Measurements from ENCODE around the gene SLC30A4. TPM values are rescaled to one million over a fixed set of nuclear protein-coding genes. Genes with fewer than 3 reads are reported as not detected.

Gene SLC30A4
- total RNA-seq, 1 donor from 2014 or later, result 7.7 TPM

DNA sequence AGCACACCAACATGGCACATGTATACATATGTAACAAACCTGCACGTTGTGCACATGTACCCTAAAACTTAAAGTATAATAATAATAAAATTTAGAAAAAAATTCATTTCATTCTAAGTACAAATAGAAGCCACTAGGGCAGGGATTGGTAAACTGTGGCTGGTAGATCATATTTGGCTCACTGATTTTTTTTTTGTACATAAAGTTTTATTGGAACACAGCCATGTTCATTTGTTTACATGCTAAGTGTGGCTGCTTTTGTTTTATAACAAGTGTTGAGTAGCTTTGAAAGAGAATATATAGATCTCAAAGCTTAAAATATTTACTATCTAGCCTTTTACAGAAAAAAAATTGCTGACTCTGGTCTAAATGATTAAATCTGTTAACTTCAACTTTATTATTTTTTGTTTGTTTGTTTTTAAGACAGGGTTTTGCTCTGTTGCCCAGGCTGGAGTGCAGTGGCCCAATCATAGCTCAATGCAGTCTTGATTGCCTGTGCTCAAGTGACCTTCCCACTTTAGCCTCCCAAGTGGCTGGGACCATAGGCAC is 32.8 kb downstream of the SLC30A4 start:
- Mint-ChIP-seq H3K36me3 (ENCODE audit: insufficient read depth) (peaks cover 1% of the 10 kb centered on the region), H3K27ac (no peak overlapping the region), H3K27me3 (no peaks in the 10 kb centered on the region), H3K4me1 (ENCODE audit: low read depth) (no peaks in the 10 kb centered on the region), H3K9me3 (ENCODE audit: low read depth) (no peaks in the 10 kb centered on the region), H3K4me3 (ENCODE audit: low read depth) (no peak overlapping the region)
- TF ChIP-seq, protein P1, sequence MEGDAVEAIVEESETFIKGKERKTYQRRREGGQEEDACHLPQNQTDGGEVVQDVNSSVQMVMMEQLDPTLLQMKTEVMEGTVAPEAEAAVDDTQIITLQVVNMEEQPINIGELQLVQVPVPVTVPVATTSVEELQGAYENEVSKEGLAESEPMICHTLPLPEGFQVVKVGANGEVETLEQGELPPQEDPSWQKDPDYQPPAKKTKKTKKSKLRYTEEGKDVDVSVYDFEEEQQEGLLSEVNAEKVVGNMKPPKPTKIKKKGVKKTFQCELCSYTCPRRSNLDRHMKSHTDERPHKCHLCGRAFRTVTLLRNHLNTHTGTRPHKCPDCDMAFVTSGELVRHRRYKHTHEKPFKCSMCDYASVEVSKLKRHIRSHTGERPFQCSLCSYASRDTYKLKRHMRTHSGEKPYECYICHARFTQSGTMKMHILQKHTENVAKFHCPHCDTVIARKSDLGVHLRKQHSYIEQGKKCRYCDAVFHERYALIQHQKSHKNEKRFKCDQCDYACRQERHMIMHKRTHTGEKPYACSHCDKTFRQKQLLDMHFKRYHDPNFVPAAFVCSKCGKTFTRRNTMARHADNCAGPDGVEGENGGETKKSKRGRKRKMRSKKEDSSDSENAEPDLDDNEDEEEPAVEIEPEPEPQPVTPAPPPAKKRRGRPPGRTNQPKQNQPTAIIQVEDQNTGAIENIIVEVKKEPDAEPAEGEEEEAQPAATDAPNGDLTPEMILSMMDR (IDR thresholded peaks at IDR 0.05; ENCODE audit: unreplicated experiment), result no peak
- DNase-seq (ENCODE audit: low spot score, unreplicated experiment), result no peak

DNA sequence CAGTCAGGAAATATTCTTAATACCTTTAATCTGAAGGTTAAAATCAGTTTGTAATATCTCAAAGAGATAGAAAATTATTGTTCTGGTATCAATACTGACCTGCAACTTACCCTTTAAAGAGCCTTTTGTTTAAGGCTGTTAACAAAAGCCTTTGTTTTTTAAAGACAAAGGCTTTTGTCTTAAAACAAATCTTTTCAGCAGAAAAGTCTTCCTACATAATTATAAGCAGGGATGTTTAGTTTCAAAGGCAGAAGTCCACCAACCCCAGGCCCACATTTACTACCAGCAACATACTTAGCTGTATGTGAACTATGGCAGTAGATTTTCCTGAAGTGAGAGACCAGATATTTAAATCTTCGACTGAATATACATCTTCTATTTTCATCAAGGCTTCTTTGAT is 36.2 kb downstream of the SLC30A4 start:
- Mint-ChIP-seq H3K9me3 (ENCODE audit: low read depth) (no peaks in the 10 kb centered on the region), H3K36me3 (ENCODE audit: insufficient read depth) (peaks cover 1% of the 10 kb centered on the region), H3K4me1 (ENCODE audit: low read depth) (peaks cover 7% of the 10 kb centered on the region), H3K4me3 (ENCODE audit: low read depth) (no peak overlapping the region), H3K27me3 (no peaks in the 10 kb centered on the region), H3K27ac (no peak overlapping the region)
- TF ChIP-seq, protein P1 (IDR thresholded peaks at IDR 0.05; ENCODE audit: unreplicated experiment), result no peak
- no peak for DNase-seq (ENCODE audit: low spot score, unreplicated experiment)

DNA sequence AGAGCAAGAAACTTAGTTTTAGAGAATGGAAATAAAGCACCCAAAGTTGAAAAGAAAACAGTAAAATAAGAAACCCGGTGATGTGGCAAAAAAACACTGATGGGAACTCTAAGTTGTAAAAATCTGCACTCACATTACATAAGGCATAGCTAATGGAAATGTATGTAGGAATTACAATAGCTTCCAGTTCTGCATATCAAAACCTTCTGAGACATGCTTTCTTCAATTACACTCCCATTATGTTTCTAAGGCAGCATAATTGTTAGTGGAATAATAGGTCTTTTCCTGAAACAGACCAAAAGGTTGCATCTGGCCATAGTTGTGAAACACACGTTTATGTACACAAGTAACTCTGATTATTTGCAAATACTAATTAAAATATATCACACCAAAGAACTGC is 41.4 kb downstream of the SLC30A4 start:
- Mint-ChIP-seq H3K27me3 (no peaks in the 10 kb centered on the region), H3K4me3 (ENCODE audit: low read depth) (no peak overlapping the region), H3K4me1 (ENCODE audit: low read depth) (peaks cover 18% of the 10 kb centered on the region), H3K36me3 (ENCODE audit: insufficient read depth) (no peaks in the 10 kb centered on the region), H3K27ac (no peak overlapping the region), H3K9me3 (ENCODE audit: low read depth) (no peaks in the 10 kb centered on the region)
- TF ChIP-seq, protein P1 (IDR thresholded peaks at IDR 0.05; ENCODE audit: unreplicated experiment), result no peak
- DNase-seq (ENCODE audit: low spot score, unreplicated experiment), result no peak

DNA sequence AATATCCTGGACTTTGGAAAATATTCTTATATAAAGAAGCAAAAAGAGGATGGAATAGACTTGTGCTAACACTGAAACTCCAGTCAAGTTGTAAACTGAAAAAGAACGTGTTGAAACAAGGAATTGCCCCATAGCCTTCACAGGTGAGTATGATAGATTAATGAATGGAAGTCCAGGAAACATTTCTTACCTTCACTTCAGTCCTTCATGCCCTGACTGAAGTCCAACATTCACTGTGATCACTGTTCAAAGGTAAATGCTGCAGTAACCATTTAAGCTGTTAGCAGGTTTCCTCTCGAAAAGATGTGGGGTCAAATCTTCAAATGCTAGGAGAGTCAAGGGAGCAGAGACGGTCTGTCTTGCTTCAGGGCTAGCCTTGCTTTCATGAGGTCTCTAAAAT is 46.1 kb downstream of the SLC30A4 start:
- Mint-ChIP-seq H3K4me3 (ENCODE audit: low read depth) (no peak overlapping the region), H3K9me3 (ENCODE audit: low read depth) (no peaks in the 10 kb centered on the region), H3K27ac (no peak overlapping the region), H3K36me3 (ENCODE audit: insufficient read depth) (no peaks in the 10 kb centered on the region), H3K27me3 (peaks cover 2% of the 10 kb centered on the region), H3K4me1 (ENCODE audit: low read depth) (peaks cover 25% of the 10 kb centered on the region)
- TF ChIP-seq, protein P1 (IDR thresholded peaks at IDR 0.05; ENCODE audit: unreplicated experiment), result no peak
- DNase-seq (ENCODE audit: low spot score, unreplicated experiment), result no peak

DNA sequence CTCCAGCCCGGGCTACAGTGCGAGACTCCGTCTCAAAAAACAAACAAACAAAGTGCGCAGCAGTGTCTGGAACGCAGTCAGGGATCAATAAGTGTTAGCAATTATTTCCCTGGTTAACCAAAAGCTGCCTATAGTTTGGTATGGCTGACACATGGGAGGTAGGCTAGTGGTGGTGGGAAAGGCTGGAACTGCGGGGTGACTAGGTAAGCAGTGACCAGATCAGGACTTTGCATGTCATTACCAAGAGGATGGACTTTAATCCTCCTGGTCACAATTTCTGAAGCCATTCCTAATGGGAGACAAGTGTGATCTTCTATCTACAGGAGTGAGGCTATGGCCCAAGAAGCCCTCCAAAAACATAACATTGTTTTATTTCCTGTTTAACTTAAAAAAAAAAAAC is 47.8 kb downstream of the SLC30A4 start:
- no peaks in the 10 kb centered on the region for H3K36me3 Mint-ChIP-seq (ENCODE audit: insufficient read depth)
- no peak for DNase-seq (ENCODE audit: low spot score, unreplicated experiment)
- no peaks in the 10 kb centered on the region for H3K9me3 Mint-ChIP-seq (ENCODE audit: low read depth)
- TF ChIP-seq, protein P1 (IDR thresholded peaks at IDR 0.05; ENCODE audit: unreplicated experiment), result no peak
- no peak overlapping the region for H3K27ac Mint-ChIP-seq
- peaks cover 22% of the 10 kb centered on the region for H3K4me1 Mint-ChIP-seq (ENCODE audit: low read depth)
- no peak overlapping the region for H3K4me3 Mint-ChIP-seq (ENCODE audit: low read depth)
- peaks cover 2% of the 10 kb centered on the region for H3K27me3 Mint-ChIP-seq
